GM12878 (cell line): Measurements from ENCODE around the gene ACRBP. TPM values are rescaled to one million over a fixed set of nuclear protein-coding genes. Genes with fewer than 3 reads are reported as not detected.

Experiments used
- ETV6 ChIP-seq, 2 experiments: fragments of 450-650 bp in 1 of 2; IDR thresholded peaks in 1 of 2; conservative IDR thresholded peaks in 1 of 2; 2 replicates each; pipeline ENCODE4 v1.6.1; 2014; ENCODE audit warnings: antibody characterized with exemption in 1 of 2, borderline replicate concordance in 1 of 2, low read depth in 1 of 2, mild to moderate bottlenecking in 1 of 2, moderate library complexity in 1 of 2
- EZH2 ChIP-seq: IDR thresholded peaks from 2 replicates; pipeline ENCODE4 v1.6.1; 2012; ENCODE audit warnings: low read depth, mild to moderate bottlenecking, control low read depth, inconsistent platforms, low read length, borderline replicate concordance; ENCODE audit not compliant: control insufficient read depth
- KLF5 ChIP-seq: fragments of 450-650 bp; IDR thresholded peaks from 2 replicates; pipeline ENCODE4 v1.6.1; 2014; ENCODE audit warnings: mild to moderate bottlenecking; ENCODE audit not compliant: partially characterized antibody
- SMAD1 ChIP-seq: fragments of 450-650 bp; IDR thresholded peaks from 2 replicates; pipeline ENCODE4 v1.6.1; 2018; ENCODE audit warnings: mild to moderate bottlenecking, low read depth; ENCODE audit not compliant: partially characterized antibody
- SMAD5 ChIP-seq: IDR thresholded peaks from 2 replicates; pipeline ENCODE4 v1.6.1; 2016; ENCODE audit warnings: antibody characterized with exemption, low read depth
- TCF7 ChIP-seq: IDR thresholded peaks from 2 replicates; pipeline ENCODE4 v1.6.1; 2014; ENCODE audit warnings: antibody characterized with exemption, borderline replicate concordance
- ZNF274 ChIP-seq: IDR thresholded peaks from one replicate; pipeline ENCODE4 v1.8.0; 2011; ENCODE audit not compliant: insufficient read length, insufficient read depth
- ZSCAN29 ChIP-seq: fragments of 450-650 bp; IDR thresholded peaks from 2 replicates; pipeline ENCODE4 v1.6.1; 2017; ENCODE audit warnings: mild to moderate bottlenecking, moderate library complexity
- polyA plus RNA-seq, 11 experiments: library from polyadenylated mRNA; depleted of rRNA in 4 of 11; unstranded in 6 of 11; stranded (reverse) in 5 of 11; fragments of >200 nt; fragmentation: Nextera tagmentation in 4 of 11; fragmentation: Illumina TruSeq in 1 of 11; extraction: Ambion mirVana in 4 of 11; extraction: Trizol in 1 of 11; gene quantifications; 1 replicate in 1 of 11; 2 replicates in 10 of 11; pipeline versions ENCODE4 v1.2.1 to v1.2.3, GENCODE V29; 2011 to 2016; ENCODE audit warnings: inconsistent platforms in 2 of 11, missing spikeins in 2 of 11, low read depth in 1 of 11
- total RNA-seq, 4 experiments: library from RNA; depleted of rRNA in 3 of 4; stranded (reverse); fragments of >200 nt in 3 of 4; fragmentation: Illumina TruSeq in 1 of 4; extraction: Trizol in 1 of 4; gene quantifications; 2 replicates each; pipeline versions ENCODE4 v1.2.1 to v1.2.3, GENCODE V29; 2013 to 2021
- TF ChIP-seq, protein P1 (sequence below): IDR thresholded peaks from 2 replicates; pipeline ENCODE4 v1.6.1; 2011; ENCODE audit warnings: borderline replicate concordance, low read depth, mild to moderate bottlenecking, moderate library complexity, low read length; ENCODE audit not compliant: insufficient read depth, poor library complexity, severe bottlenecking
- TF ChIP-seq, protein P2 (sequence below): fragments of 150-350 bp; IDR thresholded peaks from 2 replicates; pipeline ENCODE4 v1.6.1; 2014; ENCODE audit warnings: mild to moderate bottlenecking, low read depth, low read length
- TF ChIP-seq, protein P3 (sequence below): fragments of 450-650 bp; IDR thresholded peaks from 2 replicates; pipeline ENCODE4 v1.6.1; 2016; ENCODE audit warnings: mild to moderate bottlenecking, moderate library complexity, borderline replicate concordance
- TF ChIP-seq, protein P4 (sequence below): fragments of 450-650 bp; IDR thresholded peaks from 2 replicates; pipeline ENCODE4 v1.6.1; 2017; ENCODE audit warnings: low read depth, mild to moderate bottlenecking, moderate library complexity
- TF ChIP-seq, protein P5 (sequence below): fragments of 150-350 bp; IDR thresholded peaks from 2 replicates; pipeline ENCODE4 v1.6.1; 2016; ENCODE audit warnings: low read depth, low read length

The ACRBP gene
- total and polyA plus RNA-seq, 10 of the 15 experiments (the other 5 are each of a cell fraction or from before 2014, with no cell fraction given), result 0.54 to 1.4 (median 0.87) TPM

DNA sequence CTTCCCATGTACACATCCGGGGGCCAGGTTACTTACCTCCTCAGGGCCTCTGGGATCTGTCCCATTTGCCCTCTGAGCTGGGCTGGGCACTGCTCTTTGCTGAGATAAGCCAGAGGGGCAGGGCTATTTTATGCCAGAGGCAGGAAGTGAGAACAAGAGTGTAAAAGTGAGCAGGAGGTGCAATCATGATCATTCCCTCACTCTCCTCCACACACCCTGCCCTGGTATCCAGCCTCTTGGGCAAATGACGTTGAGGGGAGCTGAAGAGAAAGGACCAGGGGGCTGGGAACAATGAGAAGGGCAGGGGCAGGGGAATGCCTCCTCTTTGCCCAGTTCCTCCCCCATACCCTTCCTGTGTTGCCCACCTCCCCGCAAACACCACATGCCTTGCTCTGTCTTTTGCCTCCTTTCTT, 15.7 kb downstream of the ACRBP start (continued):
- TF ChIP-seq, protein P1, sequence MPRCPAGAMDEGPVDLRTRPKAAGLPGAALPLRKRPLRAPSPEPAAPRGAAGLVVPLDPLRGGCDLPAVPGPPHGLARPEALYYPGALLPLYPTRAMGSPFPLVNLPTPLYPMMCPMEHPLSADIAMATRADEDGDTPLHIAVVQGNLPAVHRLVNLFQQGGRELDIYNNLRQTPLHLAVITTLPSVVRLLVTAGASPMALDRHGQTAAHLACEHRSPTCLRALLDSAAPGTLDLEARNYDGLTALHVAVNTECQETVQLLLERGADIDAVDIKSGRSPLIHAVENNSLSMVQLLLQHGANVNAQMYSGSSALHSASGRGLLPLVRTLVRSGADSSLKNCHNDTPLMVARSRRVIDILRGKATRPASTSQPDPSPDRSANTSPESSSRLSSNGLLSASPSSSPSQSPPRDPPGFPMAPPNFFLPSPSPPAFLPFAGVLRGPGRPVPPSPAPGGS, result no peak
- TF ChIP-seq, protein P2, sequence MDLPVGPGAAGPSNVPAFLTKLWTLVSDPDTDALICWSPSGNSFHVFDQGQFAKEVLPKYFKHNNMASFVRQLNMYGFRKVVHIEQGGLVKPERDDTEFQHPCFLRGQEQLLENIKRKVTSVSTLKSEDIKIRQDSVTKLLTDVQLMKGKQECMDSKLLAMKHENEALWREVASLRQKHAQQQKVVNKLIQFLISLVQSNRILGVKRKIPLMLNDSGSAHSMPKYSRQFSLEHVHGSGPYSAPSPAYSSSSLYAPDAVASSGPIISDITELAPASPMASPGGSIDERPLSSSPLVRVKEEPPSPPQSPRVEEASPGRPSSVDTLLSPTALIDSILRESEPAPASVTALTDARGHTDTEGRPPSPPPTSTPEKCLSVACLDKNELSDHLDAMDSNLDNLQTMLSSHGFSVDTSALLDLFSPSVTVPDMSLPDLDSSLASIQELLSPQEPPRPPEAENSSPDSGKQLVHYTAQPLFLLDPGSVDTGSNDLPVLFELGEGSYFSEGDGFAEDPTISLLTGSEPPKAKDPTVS, result no peak
- TF ChIP-seq EZH2 (no peak), ZSCAN29 (no peak), ZNF274 (no peak), SMAD5 (no peak), TCF7 (no peak), KLF5 (no peak), ETV6 (conservative IDR thresholded peaks at IDR 0.05 in 1 of 2, IDR thresholded peaks at IDR 0.05 in 1 of 2; ENCODE audit: borderline replicate concordance in 1 of 2, low read depth in 1 of 2) (no peak), SMAD1 (no peak)
- TF ChIP-seq, protein P3, sequence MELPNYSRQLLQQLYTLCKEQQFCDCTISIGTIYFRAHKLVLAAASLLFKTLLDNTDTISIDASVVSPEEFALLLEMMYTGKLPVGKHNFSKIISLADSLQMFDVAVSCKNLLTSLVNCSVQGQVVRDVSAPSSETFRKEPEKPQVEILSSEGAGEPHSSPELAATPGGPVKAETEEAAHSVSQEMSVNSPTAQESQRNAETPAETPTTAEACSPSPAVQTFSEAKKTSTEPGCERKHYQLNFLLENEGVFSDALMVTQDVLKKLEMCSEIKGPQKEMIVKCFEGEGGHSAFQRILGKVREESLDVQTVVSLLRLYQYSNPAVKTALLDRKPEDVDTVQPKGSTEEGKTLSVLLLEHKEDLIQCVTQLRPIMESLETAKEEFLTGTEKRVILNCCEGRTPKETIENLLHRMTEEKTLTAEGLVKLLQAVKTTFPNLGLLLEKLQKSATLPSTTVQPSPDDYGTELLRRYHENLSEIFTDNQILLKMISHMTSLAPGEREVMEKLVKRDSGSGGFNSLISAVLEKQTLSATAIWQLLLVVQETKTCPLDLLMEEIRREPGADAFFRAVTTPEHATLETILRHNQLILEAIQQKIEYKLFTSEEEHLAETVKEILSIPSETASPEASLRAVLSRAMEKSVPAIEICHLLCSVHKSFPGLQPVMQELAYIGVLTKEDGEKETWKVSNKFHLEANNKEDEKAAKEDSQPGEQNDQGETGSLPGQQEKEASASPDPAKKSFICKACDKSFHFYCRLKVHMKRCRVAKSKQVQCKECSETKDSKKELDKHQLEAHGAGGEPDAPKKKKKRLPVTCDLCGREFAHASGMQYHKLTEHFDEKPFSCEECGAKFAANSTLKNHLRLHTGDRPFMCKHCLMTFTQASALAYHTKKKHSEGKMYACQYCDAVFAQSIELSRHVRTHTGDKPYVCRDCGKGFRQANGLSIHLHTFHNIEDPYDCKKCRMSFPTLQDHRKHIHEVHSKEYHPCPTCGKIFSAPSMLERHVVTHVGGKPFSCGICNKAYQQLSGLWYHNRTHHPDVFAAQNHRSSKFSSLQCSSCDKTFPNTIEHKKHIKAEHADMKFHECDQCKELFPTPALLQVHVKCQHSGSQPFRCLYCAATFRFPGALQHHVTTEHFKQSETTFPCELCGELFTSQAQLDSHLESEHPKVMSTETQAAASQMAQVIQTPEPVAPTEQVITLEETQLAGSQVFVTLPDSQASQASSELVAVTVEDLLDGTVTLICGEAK, result no peak
- TF ChIP-seq, protein P4, sequence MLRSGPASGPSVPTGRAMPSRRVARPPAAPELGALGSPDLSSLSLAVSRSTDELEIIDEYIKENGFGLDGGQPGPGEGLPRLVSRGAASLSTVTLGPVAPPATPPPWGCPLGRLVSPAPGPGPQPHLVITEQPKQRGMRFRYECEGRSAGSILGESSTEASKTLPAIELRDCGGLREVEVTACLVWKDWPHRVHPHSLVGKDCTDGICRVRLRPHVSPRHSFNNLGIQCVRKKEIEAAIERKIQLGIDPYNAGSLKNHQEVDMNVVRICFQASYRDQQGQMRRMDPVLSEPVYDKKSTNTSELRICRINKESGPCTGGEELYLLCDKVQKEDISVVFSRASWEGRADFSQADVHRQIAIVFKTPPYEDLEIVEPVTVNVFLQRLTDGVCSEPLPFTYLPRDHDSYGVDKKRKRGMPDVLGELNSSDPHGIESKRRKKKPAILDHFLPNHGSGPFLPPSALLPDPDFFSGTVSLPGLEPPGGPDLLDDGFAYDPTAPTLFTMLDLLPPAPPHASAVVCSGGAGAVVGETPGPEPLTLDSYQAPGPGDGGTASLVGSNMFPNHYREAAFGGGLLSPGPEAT, result no peak; the same call in 1 of the 2 replicates
- TF ChIP-seq, protein P5, sequence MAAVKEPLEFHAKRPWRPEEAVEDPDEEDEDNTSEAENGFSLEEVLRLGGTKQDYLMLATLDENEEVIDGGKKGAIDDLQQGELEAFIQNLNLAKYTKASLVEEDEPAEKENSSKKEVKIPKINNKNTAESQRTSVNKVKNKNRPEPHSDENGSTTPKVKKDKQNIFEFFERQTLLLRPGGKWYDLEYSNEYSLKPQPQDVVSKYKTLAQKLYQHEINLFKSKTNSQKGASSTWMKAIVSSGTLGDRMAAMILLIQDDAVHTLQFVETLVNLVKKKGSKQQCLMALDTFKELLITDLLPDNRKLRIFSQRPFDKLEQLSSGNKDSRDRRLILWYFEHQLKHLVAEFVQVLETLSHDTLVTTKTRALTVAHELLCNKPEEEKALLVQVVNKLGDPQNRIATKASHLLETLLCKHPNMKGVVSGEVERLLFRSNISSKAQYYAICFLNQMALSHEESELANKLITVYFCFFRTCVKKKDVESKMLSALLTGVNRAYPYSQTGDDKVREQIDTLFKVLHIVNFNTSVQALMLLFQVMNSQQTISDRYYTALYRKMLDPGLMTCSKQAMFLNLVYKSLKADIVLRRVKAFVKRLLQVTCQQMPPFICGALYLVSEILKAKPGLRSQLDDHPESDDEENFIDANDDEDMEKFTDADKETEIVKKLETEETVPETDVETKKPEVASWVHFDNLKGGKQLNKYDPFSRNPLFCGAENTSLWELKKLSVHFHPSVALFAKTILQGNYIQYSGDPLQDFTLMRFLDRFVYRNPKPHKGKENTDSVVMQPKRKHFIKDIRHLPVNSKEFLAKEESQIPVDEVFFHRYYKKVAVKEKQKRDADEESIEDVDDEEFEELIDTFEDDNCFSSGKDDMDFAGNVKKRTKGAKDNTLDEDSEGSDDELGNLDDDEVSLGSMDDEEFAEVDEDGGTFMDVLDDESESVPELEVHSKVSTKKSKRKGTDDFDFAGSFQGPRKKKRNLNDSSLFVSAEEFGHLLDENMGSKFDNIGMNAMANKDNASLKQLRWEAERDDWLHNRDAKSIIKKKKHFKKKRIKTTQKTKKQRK, result no peak
